Amniotic epithelial cell (primary cell): ENCODE data around the gene SNN.

Experiments
- DNase-seq: peaks from one replicate; pipeline ENCODE4 v3.0.0-alpha.2; 2010; ENCODE audit warnings: low read depth

Gene SNN

DNA sequence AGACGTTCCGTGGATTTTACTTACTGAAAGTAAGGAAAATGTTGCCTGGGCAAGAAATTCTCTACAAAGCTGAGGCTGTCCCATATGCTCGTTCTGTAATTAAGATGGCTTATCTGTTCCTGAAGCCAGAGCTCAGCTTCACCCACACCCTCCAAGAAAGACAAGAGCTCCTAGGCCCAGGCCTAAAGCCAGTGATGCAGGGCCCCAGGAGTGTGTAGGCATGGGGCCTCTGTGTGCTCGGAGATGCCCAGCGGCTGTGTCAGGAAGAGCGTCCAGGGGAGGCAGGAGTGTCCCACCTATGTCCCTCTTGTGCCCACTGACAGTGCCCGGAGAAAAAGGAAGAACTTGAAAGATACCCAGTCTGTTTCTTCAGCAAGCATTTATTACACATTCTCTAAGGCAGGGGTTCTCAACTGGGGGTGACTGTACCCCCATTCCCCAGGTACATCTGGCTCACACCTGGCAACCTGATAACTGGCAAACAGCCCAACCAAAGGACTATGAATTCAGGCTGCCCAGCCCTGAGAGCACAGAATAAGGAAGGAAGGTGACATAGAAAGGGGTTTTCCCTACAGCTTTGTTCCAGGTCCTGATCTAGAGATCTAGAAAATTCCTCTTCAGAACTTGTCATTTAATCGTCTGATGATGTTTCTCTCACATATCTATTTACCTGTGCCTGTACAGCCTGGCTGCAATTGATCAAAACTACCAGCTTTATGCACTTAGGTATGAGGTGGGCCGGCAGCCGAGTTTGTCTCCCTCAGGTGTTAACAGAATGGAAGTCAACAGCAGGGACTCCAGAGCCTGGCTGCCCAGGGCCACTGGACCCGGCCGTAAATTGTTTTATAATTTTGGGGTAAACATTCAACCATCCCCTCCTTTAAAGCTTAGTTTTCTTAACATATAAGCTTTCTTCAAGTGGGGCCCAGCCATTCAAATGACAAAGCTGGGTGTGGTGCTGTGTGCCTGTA, 12.0 kb downstream of the SNN start:
- no peak for DNase-seq

DNA sequence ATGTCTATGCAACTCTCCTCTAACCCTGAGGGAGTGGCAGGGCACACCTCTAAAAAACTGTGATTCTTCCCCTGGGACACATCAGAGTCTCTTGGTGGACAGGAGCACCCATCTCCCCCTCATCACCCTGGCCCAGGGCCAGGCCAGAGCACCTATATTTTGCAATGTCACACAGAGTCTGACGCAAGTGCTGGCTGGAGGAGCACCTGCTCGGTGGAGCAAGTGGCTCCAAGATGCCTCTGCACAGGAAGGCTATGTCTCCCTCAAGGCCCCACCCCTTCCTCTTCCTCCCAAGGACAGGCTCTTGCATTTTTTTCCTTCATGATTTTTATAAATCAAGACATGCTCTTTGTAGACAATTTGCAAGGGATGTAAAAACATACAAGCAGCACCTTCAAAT, 13.3 kb downstream of the SNN start:
- DNase-seq = no peak

DNA sequence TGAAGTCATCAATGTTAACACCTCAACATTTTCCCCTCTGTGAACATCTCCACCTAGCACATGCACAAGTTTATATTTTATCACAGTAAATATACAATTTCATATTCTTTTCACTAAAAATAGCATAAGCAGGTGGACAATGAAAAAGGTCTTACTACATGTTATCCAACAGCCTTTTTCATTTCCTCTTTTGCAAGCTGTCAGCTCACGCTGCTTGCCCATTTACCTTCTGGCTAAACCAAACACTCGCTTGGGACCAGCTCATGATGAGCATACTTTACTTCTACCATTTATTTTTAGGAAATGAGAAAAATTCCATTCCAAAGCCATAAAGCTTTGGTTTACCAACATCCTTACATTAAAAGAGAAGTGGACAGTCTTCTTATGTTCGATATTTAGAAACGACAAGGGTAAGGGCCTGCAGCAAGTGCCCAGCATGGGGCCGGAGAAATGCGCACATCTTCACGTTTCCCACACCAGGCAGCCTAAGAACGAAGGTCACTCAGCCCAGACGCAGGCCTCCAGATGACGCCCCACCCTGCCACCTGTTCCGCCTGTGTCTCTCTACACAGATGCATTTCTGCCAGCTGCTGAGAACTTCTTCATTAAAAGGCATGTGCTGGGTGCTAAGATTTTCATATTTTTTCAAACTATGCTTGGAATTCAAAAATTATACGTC, 13.9 kb downstream of the SNN start:
- DNase-seq = no peak

DNA sequence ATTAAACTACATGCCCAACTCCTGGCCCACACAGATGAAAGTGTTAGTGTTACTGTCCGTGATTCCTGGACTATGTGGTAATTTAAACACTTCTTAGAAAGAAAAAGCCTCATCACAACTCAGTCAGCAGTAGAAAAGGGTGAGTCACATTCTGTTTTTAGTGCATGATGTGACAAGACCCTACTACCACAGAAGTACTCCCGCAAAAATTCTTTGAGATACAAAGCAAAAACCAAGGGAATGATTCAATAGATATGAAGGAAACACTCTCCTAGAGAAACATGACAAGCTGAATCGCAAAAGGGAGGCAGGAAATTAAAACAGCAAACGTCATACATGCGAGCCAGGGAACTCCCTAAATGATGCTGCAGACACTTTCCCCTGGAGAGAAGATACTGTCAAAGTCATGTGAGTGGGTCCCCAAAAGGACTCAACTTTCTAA, 14.4 kb downstream of the SNN start:
- peak; percentile 96 for DNase-seq

DNA sequence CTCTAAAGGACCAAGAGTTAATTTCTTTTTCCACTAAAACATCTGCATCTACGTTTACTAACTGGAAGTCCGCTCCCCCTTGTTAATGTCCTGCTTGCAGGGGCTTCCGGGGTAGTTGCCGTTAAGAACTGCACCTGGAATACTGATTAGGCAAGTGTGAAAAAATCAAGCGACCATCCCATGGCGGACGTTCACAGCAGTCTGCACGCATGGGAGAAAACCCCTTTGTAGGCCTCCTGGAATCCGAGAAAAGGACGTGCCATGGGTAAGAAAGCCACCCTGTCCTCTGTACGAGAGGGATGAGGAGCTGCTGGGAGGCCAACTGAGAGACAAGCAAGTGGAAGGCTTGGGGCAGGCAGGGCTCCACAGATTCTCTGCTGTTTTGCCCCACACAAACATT, 14.9 kb downstream of the SNN start:
- DNase-seq = no peak

DNA sequence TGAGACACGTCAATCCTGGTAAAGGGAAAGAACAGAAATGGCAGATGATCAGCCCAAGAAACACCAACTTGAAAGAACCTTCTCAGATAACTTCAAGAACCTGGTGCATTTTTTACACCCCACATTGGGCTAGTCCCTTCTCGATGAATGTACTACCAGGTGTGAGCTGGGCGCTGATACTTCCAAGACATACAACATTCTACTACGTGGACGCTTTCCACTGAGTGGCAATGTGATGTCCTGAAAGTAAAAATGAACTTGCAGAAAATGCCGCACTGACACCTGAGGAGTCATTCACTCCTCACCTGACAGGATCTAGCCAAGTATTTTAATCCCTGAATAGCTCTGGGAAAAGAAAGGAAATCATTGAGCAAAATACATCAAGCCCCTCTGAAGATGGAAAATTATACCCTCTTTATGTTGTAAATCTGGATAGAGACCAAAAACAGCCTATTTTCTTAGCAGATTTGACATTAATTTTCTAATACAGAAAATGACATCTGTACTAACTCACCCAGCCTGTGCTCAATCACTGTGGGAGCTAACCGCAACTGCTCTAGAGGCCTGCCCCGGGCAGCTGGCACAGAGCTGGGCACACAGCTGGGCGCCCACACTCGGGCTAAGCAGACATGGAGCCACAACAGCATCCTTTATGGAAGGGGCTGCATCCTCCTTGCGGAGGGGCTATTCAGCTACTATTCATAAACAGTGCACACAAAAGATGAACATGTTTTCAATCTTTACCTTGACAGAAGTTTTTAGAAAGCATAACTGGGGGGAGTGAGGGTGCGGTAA, 16.2 kb downstream of the SNN start:
- no peak for DNase-seq

DNA sequence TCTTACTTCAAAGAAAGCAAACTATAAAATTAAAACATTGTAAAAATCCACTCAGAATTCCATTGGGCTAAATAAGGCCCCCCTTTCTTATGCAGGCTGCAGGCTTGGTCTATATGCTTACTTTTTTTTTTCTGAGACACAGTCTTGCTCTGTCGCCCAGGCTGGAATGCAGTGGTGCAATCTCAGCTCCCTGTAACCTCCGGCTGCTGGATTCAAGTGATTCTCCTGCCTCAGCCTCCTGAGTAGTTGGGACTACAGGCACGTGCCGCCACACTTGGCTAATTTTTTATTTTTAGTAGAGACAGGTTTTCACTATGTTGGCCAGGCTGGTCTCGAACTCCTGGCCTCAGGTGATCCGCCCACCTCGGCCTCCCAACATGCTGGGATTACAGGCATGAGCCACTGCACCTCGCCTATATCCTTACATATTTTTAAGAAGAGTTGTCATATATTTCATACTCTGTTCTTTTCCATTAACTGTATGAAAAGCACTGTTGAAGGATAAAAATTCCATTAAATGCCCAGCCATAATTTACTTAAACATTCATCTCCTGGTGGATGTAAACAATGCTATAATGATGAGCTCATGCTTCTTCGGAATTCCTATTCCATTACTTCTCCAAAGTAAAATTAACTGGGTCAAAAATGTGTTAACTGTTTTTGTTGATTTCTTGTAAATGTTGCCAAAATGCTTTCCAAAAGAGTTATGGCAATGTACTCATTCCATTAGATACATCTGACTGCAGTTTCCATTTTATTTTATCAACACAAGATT, 17.8 kb downstream of the SNN start:
- DNase-seq = peak; percentile 59

DNA sequence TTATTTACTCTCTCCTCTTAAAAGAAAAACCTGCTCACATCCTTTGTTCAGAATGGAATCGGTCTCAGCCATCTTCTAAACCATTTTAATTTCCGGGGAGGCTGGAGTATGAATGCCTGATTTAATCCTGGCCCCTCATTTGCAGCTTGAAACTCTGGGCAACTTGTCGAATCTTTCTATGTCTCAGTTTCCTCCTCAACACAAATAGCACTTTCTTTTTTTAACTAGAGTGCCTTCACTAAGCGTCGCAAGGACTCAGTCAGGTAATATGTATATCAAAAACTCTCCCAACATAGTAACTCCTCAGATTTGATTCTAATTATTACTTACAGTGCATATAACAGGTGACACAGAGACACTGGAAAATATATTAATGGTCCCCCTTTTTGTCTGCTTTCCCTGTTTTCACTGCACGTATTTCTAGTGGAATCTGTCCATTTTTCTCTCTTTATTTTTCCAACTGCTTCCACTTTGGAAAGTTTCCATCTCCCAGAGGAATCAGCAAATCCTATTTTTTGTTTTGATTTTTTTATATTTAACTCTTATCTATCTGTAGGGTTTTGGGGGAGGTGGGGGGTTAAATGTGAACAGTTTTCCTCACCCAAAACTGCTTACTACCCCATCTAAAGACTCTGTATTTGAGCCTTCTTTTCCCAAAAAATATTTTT, 18.6 kb downstream of the SNN start:
- no peak for DNase-seq

DNA sequence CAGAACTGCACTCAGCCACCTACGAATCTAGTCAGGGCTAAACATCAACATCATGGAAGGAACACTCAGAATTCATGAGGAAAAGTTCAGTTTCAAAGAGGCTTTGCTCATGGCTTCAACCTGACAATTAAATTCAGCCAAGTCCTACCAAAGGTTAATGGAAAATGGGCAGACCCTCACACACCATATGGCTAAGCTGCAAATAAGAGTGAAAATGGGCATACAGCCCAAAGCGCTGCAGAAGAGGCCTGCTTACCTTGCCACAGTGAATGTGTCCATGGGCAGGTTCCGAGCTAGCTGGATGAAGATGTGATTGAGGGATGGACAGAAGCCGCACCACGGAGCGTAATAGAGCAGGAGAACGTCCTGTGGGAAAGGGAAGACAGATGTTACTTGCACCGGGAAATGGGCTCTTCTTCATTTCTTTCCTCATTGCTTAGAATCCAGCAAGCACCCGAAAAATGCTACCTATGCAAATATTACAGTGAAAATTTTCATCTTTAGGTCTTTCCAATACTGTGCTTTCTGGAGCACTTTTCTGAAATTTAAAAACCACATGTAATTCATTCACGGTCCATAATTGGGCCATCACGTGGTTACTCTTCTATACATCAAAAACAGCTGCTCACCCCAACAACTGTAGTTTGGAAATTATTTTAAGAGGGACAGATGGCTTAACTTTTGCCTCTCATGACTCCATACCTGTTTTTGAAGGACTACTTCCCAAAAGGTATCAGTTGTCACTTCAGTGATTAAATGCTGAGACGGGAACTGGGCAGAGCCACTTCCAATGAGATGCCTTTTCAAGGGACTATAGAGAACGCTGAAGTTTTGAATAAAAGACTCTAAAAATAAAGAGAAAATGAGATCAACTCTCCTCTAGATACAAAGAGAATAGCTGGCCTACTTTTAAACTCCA, 19.6 kb downstream of the SNN start:
- no peak for DNase-seq

DNA sequence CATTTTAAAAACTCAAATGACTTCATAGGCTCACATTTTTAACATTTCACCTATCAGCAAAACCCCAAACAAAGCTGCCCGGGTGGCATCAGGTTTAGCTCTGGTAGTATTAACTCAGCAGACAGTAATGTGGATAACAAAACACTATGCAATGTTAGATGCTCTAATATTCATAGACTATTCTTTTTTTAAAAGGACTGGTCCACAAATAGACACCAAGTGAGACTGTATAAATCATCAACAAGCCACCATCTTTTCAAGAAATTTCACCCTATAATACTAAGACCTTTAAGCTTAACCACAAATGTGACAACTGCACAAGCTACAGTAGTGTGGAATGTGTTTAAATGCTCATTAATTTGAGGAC, 20.2 kb downstream of the SNN start:
- DNase-seq = no peak

DNA sequence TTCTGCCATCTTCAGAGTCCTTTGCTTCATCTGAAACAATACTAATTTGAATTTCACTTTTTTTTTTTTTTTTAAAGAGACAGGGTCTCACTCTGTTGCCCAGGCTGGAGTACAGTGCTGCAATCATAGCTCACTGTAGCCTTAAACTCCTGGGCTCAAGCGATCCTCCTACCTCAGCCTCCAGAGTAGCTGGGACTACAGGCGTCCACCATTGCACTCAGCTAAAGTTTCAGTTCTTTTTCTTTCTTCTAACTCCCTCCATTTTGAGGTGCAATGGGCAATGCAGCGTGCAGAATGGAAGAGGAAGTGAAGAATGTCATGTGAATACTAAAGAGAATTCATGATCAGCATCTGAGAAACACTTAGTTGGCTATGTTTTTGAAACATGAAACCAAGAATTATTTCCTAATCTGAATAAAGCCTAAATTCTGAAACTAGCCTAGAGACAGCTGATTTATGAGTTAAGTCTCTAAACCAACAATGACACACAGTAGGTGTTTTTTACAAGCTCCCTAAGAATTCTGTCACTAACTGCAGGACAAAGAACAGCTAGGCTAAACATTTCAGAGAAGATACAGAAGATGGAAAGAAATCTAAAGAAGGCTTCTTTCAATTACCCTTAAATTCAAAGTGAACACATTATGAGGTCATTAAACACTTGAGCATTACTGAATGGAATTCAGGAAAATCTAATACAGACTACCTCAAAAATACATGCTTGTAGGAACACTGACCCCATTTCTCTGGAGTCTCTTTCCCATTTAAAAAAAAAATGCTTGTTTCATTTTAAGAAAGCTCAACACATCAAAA, 21.0 kb downstream of the SNN start:
- no peak for DNase-seq

DNA sequence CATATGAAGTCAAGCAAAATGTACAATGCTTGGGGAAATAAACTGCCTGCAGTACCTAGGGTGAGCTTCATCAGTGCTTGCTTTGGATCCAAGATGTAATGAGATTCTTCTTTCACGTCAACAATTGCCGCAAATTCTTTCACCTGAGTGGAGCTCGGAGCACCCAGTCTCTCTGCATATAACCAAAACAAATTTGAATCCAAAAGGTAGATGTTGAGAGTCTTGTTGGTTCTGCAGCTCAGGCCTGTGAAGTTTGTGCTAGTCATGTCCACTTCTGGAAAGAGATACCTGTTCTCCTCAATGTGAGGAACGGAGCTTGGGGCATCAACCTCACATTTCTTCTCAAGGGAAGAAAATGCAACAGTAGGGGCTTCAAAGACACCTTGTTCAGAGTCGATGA, 23.0 kb downstream of the SNN start:
- DNase-seq = no peak

DNA sequence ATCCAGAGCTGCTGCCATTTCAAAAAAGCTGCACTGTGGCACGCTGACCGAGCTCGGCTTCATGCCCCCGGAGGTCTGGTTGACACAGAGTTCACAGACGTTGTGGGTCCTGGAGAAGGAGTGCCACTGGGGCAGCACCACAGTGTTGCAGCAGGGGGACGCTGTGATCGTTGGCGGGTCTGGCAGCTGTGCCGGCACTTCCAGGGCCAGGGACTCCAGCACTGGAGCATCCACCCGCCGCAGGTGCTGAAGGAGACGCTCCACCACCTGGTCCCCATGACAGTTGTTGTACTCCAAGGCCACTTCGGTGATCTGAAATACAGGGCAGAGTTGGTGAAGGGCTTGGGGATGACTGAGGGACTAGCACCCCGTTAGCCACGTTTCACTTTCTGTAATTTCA, 23.5 kb downstream of the SNN start:
- no peak for DNase-seq

DNA sequence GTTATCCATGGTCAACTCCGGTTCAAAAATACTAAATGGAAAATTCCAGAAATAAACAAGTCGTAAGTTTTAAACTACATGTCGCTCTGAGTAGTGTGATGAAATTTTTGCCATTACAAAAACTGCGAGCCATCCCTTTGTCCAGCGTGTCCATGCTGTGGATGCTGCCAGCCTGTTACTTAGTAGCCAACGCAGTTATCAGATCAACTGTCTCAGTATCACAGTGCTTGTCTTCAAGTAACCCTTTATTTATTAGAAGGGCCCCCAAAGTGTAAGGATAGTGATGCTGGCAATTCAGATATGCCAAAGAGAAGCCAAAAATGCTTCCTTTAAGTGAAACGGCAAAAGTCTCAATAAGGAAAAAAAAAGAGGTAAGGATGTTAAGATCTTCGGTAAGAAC, 23.9 kb downstream of the SNN start:
- DNase-seq = no peak

DNA sequence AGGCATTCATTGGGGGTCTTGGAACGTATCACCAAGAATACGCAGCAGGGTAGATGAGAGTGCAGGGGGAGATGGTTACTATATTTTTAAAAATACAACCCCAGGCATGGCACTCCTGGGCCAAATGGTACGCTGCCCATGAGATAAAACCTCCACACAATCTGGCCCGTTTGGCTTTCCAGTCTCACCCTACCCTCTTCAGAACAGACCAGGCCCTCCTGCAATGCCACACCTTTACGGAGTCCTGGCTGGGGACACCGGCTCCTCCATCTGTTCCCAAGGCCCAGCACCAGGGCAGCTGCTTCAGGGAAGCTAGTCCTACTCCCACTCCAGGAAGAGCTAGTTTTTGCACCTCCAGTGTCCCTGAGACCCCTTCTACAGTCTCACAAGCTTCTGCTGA, 24.4 kb downstream of the SNN start:
- DNase-seq = no peak

DNA sequence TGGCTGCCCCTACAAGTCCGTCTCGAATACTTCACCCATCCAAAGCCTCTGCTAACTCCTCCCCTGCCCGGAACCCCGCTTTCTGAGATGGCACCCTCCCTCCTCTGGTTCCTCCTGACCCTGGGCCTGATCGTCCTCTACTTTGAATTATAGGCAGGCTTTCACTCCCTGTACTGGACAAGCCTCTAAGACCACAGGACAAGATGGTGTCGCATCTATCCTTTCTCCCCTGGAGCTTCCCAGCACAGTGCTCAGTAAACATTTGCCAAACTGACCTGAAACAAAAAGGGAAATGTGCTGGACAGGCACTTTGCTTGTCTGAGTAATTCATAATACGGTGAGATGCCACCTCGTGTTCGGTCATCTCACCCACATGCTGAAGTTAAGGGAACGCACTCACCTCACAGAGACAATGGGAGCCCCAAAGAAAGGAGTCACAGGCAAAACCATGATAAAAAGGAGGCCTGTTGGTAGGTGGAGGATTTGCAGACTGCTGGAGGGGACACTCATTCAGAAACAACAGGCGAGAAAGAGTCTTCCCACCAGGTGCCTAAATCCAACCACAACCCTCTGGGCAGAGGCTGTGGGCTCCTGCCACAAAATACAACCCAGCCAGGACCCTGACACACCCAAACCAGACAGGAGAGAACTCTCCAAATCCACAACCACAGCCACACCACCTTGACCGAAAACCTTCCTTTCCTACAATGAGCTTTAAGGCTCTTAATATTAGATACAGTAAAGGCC, 28.2 kb downstream of the SNN start:
- DNase-seq = no peak

DNA sequence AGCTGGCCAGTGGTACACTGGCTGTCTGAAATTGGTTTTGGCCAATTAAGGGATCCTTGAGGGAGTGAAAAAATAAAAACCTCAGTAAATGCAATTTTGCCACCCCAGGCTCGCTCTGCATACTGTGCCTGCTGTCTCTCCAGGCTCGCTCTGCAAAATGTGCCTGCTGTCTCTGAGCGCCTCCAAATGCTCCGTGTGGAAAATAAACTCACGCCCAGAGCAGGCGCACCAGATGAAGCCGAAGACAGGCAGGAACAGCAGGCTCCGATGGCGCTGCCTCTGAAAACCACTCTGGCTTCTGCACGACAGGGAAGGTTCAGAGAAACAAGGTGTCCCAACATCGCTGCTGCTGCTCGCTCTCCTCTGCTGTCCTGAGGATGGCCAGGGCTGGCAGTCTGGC, 29.1 kb downstream of the SNN start:
- no peak for DNase-seq

DNA sequence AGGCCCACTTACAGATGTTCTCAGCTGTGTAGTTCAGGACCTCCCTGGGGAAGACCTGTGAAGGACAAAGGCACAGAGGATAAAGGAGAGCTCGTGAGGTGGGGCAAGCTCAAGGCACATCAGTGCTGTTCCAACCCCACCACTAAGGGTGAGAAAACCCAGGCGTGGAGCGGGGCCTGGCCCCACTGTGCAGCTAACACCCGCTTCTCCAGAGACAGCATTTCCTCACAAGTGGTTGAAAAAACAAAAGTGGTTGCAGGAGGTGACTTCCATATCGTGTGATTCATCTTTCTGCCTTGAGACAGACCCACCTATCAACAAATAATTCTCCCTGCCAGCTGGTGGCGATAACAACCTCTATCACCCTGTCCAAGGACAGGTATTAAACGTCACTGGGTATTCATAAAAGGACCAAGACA, 30.0 kb downstream of the SNN start:
- peak; percentile 55 for DNase-seq
